Right atrium auricular region (tissue), 2 donors: ENCODE results near the gene ABCC4. TPM values are rescaled to one million over a fixed set of nuclear protein-coding genes. Genes with fewer than 3 reads are reported as not detected.

Experiments used
- DNase-seq: peaks from one replicate; pipeline ENCODE4 v3.0.0-alpha.2; 2019; ENCODE audit warnings: low spot score
- H3K27ac ChIP-seq, 2 donors: fragments of 200-600 bp; sonication (generic); 1 replicate in 1 of 2; 2 replicates in 1 of 2; pipeline ENCODE4 v1.5.1; 2016 to 2019
- H3K27me3 ChIP-seq, 2 donors: fragments of 200-600 bp; sonication (generic); one replicate each; pipeline versions ENCODE4 v1.5.1 to v1.6.0; 2017 to 2019
- H3K36me3 ChIP-seq: fragments of 200-600 bp; sonication (generic); one replicate; pipeline ENCODE4 v1.5.1; 2016
- H3K4me1 ChIP-seq, 2 donors: fragments of 200-600 bp; sonication (generic); one replicate each; pipeline versions ENCODE4 v1.5.1 to v1.6.0; 2017 to 2019
- H3K4me3 ChIP-seq, 2 donors: fragments of 200-600 bp; sonication (generic); 1 replicate in 1 of 2; 2 replicates in 1 of 2; pipeline ENCODE4 v1.5.1; 2017 to 2019; ENCODE audit warnings: mild to moderate bottlenecking in 1 of 2, moderate library complexity in 1 of 2
- H3K9me3 ChIP-seq, 2 donors: fragments of 200-600 bp; sonication (generic); one replicate each; pipeline ENCODE4 v1.5.1; 2019
- total RNA-seq, 2 donors: library from RNA; depleted of rRNA; stranded (reverse); fragments of >200 nt; gene quantifications; one replicate each; pipeline ENCODE4 v1.1.0, GENCODE V29; 2016
- TF ChIP-seq, protein P1 (sequence below), 2 donors: fragments of 200-600 bp; sonication (generic); IDR thresholded peaks; one replicate each; pipeline ENCODE4 v1.5.1; 2019; ENCODE audit warnings: antibody characterized with exemption in 2 of 2

Gene ABCC4
- total RNA-seq, 2 donors from 2014 or later: 3.0 to 4.2 TPM

DNA sequence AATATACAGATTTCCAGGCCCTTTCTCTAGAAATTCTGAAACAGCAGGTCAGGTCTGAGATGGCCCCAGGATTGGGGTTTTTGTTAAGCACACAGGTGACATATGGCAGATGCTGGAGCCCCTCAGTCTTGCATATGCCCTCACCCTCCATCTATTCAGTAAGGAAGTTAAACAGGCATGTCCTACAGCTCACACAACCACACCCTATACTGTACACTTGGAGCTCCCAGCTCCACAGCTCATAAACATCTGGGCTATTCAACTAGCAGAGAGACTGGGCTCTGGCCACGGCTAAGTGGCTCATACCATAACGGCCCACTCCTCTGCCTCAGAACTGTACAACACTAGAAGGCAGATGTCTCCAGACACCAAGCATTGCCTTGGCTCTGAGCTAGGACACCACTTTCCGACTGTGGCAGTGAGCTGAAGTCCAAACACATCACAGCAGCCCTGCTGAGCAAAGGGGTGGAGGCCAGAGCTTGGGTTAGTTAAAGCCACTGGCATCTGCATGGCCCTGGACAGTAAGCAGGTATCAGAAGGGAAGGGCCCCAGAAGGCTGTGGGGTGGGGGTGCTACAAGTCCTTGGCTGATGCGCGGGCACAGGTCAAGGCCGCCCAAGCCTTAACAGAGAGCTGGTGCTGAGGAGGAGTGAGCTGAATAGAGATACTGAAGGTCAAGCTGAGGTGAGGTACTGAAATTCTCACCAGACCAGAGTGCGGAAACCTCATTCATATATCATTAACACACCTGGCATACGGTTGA lies 79.1 kb downstream of the ABCC4 start:
- H3K27ac ChIP-seq: no peak overlapping the region
- no peaks in the 10 kb centered on the region for H3K9me3 ChIP-seq
- H3K27me3 ChIP-seq: no peaks in the 10 kb centered on the region
- H3K4me3 ChIP-seq: no peak overlapping the region
- H3K36me3 ChIP-seq: no peaks in the 10 kb centered on the region
- TF ChIP-seq, protein P1, sequence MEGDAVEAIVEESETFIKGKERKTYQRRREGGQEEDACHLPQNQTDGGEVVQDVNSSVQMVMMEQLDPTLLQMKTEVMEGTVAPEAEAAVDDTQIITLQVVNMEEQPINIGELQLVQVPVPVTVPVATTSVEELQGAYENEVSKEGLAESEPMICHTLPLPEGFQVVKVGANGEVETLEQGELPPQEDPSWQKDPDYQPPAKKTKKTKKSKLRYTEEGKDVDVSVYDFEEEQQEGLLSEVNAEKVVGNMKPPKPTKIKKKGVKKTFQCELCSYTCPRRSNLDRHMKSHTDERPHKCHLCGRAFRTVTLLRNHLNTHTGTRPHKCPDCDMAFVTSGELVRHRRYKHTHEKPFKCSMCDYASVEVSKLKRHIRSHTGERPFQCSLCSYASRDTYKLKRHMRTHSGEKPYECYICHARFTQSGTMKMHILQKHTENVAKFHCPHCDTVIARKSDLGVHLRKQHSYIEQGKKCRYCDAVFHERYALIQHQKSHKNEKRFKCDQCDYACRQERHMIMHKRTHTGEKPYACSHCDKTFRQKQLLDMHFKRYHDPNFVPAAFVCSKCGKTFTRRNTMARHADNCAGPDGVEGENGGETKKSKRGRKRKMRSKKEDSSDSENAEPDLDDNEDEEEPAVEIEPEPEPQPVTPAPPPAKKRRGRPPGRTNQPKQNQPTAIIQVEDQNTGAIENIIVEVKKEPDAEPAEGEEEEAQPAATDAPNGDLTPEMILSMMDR (IDR thresholded peaks at IDR 0.05): no peak
- no peak for DNase-seq
- peaks cover 0 to 4% of the 10 kb centered on the region in 2 donors for H3K4me1 ChIP-seq

GRCh38 chr13:95220611-95221010 lies 80.6 kb downstream of the ABCC4 start:
- Histone ChIP-seq H3K9me3 (no peaks in the 10 kb centered on the region), H3K27ac (no peak overlapping the region), H3K27me3 (no peaks in the 10 kb centered on the region), H3K4me1 (no peaks in the 10 kb centered on the region), H3K4me3 (no peak overlapping the region), H3K36me3 (no peaks in the 10 kb centered on the region)
- TF ChIP-seq, protein P1 (IDR thresholded peaks at IDR 0.05): no peak
- no peak for DNase-seq

- Histone ChIP-seq H3K4me3 (no peak overlapping the region), H3K36me3 (no peaks in the 10 kb centered on the region), H3K4me1 (no peaks in the 10 kb centered on the region), H3K9me3 (no peaks in the 10 kb centered on the region), H3K27ac (no peak overlapping the region), H3K27me3 (no peaks in the 10 kb centered on the region)
- TF ChIP-seq, protein P1 (IDR thresholded peaks at IDR 0.05): no peak
- no peak for DNase-seq
These were observed 83.1 kb downstream of the ABCC4 start for GRCh38 chr13:95217920-95218830.

DNA sequence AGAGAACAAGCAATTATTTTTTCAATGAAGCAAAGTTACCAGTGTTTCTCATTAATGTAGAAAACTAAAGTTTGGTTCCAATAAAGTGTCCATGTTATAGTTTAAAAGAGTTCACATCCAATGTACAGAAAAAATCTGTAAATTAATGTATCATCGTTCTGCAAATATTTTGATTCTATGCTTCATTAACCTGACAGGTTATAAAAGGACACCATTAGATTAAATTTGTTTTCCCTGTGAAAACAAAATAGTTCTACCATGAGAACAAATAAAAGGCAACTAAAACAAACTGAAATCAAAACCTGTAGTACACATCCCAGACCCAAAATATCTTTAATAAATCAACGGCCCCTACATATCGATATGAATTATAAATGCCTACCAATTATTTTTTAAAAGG lies 85.1 kb downstream of the ABCC4 start:
- H3K36me3 ChIP-seq: no peaks in the 10 kb centered on the region
- DNase-seq: no peak
- H3K27ac ChIP-seq: no peak overlapping the region
- TF ChIP-seq, protein P1 (IDR thresholded peaks at IDR 0.05): no peak
- no peaks in the 10 kb centered on the region for H3K27me3 ChIP-seq
- H3K9me3 ChIP-seq: no peaks in the 10 kb centered on the region
- H3K4me1 ChIP-seq: no peaks in the 10 kb centered on the region
- H3K4me3 ChIP-seq: no peak overlapping the region

- no peak overlapping the region for H3K27ac ChIP-seq
- DNase-seq: no peak
- H3K27me3 ChIP-seq: no peaks in the 10 kb centered on the region
- TF ChIP-seq, protein P1 (IDR thresholded peaks at IDR 0.05): no peak
- no peaks in the 10 kb centered on the region for H3K36me3 ChIP-seq
- H3K4me1 ChIP-seq: no peaks in the 10 kb centered on the region
- H3K9me3 ChIP-seq: no peaks in the 10 kb centered on the region
- no peak overlapping the region for H3K4me3 ChIP-seq
These were observed 88.0 kb downstream of the ABCC4 start for GRCh38 chr13:95212983-95213850.
